Epithelial cell of esophagus (primary cell): Measurements from ENCODE around the gene HOXA2.
A peak's percentile ranks its signal among the peaks of the same experiment; 100 is the strongest.

ENCODE experiments used
- DNase-seq: peaks from one replicate; pipeline ENCODE4 v3.0.0; 2010; ENCODE audit warnings: low read depth
- H3K4me3 ChIP-seq: 2 replicates; pipeline ENCODE4 v1.5.1; 2011; ENCODE audit warnings: mild to moderate bottlenecking, low read length, control low read depth
- TF ChIP-seq, protein P1 (sequence below): IDR thresholded peaks from 2 replicates; pipeline ENCODE4 v1.5.1; 2011; ENCODE audit warnings: low read depth, mild to moderate bottlenecking, low read length, control low read depth, inconsistent platforms; ENCODE audit not compliant: insufficient read depth; ENCODE audit errors: missing control alignments

The HOXA2 gene

DNA sequence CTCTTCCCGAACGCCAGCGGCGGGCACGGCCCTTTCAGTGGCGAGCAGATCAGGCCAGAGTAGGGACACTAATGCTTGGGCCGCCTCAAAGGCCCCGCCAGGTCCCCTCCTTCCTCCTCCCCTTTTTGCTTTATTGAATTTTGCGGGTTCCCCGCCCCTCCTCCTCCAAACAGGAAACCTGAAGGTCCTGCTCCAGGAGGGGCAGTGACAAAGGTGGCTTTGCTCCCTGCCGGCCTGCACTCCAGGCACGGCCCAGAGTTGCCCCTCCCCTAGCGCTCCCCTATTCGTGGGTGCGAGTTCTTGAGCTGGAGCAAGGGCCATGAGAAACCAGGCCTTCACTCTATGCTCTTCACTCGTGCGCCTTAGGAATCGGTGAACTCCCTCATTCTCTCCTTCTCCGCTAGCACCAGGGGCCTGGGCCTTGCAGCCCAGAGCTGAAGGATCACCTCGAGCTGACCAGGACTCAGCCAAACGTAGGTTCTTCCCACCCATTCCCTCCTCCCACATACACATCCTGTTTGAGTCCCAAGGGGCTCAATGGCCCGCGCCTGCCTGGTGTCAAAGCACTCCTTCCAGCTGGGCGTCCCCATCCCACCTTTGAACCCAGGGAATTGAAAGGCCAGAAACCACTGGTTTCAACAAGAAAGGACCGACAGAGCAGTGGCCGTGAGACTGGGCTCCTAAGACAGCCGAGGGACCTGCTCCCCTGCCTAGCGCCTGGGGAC lies 45.7 kb upstream of the HOXA2 start:
- TF ChIP-seq, protein P1, sequence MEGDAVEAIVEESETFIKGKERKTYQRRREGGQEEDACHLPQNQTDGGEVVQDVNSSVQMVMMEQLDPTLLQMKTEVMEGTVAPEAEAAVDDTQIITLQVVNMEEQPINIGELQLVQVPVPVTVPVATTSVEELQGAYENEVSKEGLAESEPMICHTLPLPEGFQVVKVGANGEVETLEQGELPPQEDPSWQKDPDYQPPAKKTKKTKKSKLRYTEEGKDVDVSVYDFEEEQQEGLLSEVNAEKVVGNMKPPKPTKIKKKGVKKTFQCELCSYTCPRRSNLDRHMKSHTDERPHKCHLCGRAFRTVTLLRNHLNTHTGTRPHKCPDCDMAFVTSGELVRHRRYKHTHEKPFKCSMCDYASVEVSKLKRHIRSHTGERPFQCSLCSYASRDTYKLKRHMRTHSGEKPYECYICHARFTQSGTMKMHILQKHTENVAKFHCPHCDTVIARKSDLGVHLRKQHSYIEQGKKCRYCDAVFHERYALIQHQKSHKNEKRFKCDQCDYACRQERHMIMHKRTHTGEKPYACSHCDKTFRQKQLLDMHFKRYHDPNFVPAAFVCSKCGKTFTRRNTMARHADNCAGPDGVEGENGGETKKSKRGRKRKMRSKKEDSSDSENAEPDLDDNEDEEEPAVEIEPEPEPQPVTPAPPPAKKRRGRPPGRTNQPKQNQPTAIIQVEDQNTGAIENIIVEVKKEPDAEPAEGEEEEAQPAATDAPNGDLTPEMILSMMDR: no peak
- H3K4me3 ChIP-seq: no peak overlapping the region
- no peak for DNase-seq

DNA sequence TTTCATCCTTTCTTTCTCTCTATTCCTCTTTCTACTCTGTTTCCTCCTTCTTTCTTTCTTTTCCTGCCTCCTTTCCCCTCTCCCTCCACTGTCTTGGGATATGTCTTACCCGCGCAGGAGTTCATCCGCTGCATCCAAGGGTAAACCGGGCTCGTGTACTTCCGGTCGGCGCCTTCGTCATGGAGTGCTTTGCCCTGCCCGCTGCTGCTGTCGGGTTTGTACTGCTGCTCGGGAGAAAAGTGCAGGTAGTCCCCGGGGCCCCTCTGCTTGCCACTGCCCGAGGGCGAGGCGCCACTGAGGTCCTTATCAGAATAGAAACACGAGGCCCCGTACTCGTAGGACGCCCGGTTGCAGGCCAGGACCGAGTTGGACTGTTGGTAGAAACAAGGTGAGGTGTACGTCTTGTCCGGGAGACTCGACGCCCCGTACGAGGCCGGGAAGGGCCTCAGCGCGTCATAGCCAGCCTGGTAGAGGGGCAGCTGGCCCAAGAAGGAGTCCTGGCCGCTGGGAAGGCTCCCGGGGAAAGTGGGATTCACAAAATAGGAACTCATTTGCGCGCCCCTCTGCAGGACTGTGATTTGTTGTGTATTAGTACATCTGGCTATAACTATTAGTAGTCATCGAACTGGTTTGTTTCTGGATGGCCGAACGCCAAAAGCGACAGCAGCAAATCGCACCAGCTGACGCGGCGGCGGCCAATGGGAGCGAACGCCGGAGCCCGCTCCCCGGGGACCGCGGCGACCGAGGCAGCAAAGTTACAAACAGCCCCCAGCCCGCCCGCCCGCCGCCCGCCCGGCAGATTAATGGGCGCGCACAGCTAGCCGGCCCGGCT lies 44.9 kb upstream of the HOXA2 start, which contains the start of gene HOXA6:
HOXA6 (minus strand) TSS at position 576 of the 832 bp plus-strand sequence; CDS start at position 551, 25 bp downstream.
- TF ChIP-seq, protein P1: no peak
- no peak within 1 kb of the TSS for H3K4me3 ChIP-seq
- DNase-seq: peak; percentile 45

DNA sequence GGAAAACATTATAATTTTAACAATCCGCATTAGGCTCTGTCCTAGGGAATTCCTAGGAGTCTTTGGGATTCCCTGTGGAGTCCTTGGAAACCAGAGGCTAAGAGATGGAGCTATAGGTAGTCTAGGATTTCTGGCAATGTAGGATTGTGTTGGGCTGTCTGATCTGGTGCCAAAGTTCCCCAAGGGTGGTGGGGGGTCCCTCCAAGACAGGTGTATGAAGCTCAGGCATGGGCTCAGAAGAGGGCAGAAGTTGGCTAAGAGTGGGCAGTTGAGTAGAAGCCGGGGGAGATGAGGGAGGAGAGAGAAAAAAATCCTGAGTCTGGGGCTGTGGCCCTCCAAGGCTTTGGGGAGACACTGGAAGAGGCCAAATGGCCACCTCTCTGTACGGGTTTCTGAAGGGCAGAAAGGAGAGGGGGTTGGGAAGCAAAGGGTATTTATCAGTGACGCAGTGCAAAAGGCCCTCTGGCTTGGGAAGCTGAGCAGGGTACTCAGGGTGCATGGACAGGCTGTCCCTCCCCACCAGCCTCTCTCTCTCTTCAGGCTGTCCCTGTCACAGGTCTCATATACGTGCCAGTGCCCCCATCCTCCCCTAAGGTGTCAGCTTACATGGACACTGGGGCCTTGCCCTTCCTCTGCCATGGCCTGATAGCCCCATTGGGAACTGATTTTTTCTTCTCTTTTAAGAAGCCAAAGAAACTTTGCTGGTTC lies 44.2 kb upstream of the HOXA2 start:
- DNase-seq: no peak
- no peak overlapping the region for H3K4me3 ChIP-seq
- TF ChIP-seq, protein P1: no peak

DNA sequence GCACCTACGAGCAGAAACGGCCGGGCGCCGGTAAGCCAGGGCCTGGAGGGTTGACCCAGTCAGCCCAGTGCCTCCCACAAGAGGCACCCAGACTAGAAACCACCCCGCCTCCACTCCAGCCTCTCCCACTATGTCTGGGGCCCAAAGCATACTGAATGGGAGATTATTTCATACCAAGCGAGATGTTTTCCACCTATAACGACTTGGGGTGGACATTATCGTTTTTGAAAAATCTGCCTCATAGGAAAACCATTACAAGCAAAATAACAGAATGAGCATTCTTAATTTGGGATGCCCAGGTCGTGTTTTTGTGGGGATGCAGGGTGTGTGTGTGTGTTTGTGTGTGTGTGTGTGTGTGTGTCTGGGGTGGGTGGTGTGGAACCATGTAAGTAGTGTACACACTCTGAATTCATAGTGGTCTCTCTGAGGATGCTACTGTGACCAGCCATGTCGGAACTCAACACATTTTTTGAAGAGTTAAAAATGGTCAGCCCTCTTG lies 43.5 kb upstream of the HOXA2 start:
- no peak overlapping the region for H3K4me3 ChIP-seq
- DNase-seq: no peak
- TF ChIP-seq, protein P1: no peak

DNA sequence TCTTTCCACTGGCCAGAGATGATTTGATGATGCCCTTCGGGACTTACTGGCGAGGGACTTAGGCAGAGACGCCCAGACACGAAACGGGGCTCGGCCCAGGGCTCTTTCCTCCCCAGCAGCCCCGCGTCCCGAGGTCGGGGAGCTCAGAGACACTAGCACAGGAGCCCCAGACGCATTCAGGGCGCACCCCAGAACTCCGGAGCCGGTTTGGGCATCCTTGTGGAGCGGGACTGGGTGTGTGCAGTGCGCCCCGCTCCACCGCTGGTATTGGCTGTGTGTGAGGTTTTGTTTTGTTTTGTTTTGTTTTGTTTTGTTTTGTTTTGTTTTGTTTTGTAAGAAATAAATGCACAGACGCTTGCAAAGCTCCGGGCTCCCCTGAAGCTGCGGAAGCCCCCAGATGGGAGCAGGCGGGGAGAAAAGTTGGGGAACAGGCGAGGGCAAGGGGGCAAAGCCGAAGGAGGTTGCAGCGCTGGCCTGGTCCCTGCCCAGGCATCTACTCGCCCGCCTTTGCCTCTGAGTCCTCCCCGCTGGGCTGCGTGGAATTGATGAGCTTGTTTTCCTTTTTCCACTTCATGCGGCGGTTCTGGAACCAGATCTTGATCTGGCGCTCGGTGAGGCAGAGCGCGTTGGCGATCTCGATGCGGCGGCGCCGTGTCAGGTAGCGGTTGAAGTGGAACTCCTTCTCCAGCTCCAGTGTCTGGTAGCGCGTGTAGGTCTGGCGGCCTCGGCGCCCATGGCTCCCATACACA lies 42.9 kb upstream of the HOXA2 start:
- TF ChIP-seq, protein P1: no peak
- no peak overlapping the region for H3K4me3 ChIP-seq
- no peak for DNase-seq

DNA sequence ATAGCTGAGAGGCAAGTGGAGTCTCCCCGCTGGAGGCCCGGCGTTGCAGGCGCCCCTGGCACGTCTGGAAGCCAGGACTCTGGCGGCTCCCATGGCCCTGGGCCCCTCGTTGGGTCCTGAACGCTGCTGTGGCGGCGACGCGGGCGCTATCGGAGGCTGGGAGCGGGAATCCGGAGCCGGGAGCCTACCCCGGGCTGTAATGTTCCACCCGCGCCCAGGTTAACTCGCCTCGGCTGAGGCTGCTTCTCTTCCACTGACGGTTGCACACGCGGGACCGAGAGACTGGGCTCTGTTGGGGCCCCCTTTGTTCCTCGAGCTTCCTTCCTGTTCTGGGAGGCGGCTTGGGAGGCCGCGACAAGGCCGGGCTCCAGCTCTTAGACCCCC lies 42.3 kb upstream of the HOXA2 start:
- TF ChIP-seq, protein P1: no peak
- peak overlapping the region; percentile 39 for H3K4me3 ChIP-seq
- DNase-seq: no peak
